CD8-positive, alpha-beta memory T cell (primary cell): ENCODE data around the gene ZNF418. TPM values are rescaled to one million over a fixed set of nuclear protein-coding genes. Genes with fewer than 3 reads are reported as not detected.

Experiments used
- CTCF ChIA-PET: fragments of 350-600 bp; sonication (Branson Sonifier 250); formaldehyde crosslinking; loops from one replicate; lab custom pipeline; 2021; ENCODE audit warnings: antibody characterized with exemption; lab: Charles Lee
- POLR2A ChIA-PET: fragments of 350-600 bp; sonication (Branson Sonifier 250); formaldehyde crosslinking; loops from one replicate; lab custom pipeline; 2021; ENCODE audit warnings: antibody characterized with exemption; lab: Charles Lee
- DNase-seq, 5 donors: peaks; one replicate each; pipeline versions ENCODE4 v3.0.0 to v3.0.0-alpha.2; 2020 to 2022; ENCODE audit warnings: mixed read lengths in 1 of 5
- H3K27ac ChIP-seq: one replicate; pipeline ENCODE4 v1.7.0; 2013; ENCODE audit warnings: low read depth, mild to moderate bottlenecking, low read length, moderate library complexity
- H3K27me3 ChIP-seq: 2 replicates; pipeline ENCODE4 v1.7.0; 2013; ENCODE audit warnings: low read length, mild to moderate bottlenecking; ENCODE audit not compliant: insufficient read depth, poor library complexity, severe bottlenecking
- H3K36me3 ChIP-seq: 2 replicates; pipeline ENCODE4 v1.7.0; 2013; ENCODE audit warnings: mild to moderate bottlenecking, low read length, moderate library complexity; ENCODE audit not compliant: insufficient read depth
- H3K4me1 ChIP-seq: 2 replicates; pipeline ENCODE4 v1.7.0; 2013; ENCODE audit warnings: mild to moderate bottlenecking, low read length, moderate library complexity; ENCODE audit not compliant: insufficient read depth
- H3K4me3 ChIP-seq: 2 replicates; pipeline ENCODE4 v1.7.0; 2013; ENCODE audit warnings: mild to moderate bottlenecking, low read length
- H3K9me3 ChIP-seq: 2 replicates; pipeline ENCODE4 v1.7.0; 2013; ENCODE audit warnings: mild to moderate bottlenecking, low read length
- H3K27ac Mint-ChIP-seq, 8 donors: one replicate each; pipeline ENCODE4 v1.8.0; 2020 to 2021; ENCODE audit warnings: mixed read lengths in 8 of 8, mild to moderate bottlenecking in 6 of 8, inconsistent platforms in 3 of 8, moderate library complexity in 3 of 8
- H3K27me3 Mint-ChIP-seq, 2 donors: one replicate each; pipeline ENCODE4 v1.8.0; 2020 to 2021; ENCODE audit warnings: mixed read lengths in 2 of 2, mild to moderate bottlenecking in 1 of 2, moderate library complexity in 1 of 2
- H3K36me3 Mint-ChIP-seq, 3 donors: one replicate each; pipeline ENCODE4 v1.8.0; 2020 to 2021; ENCODE audit warnings: mixed read lengths in 3 of 3, inconsistent platforms in 1 of 3, mild to moderate bottlenecking in 1 of 3
- H3K4me1 Mint-ChIP-seq, 3 donors: one replicate each; pipeline ENCODE4 v1.8.0; 2020 to 2021; ENCODE audit warnings: mixed read lengths in 3 of 3, inconsistent platforms in 1 of 3, mild to moderate bottlenecking in 1 of 3
- H3K4me3 Mint-ChIP-seq, 7 donors: one replicate each; pipeline ENCODE4 v1.8.0; 2020 to 2021; ENCODE audit warnings: mixed read lengths in 7 of 7, mild to moderate bottlenecking in 6 of 7, moderate library complexity in 4 of 7, inconsistent platforms in 2 of 7
- H3K9me3 Mint-ChIP-seq, 5 donors: one replicate each; pipeline ENCODE4 v1.8.0; 2020 to 2022; ENCODE audit warnings: mixed read lengths in 5 of 5, mild to moderate bottlenecking in 3 of 5, moderate library complexity in 2 of 5, inconsistent platforms in 1 of 5
- polyA plus RNA-seq: library from polyadenylated mRNA; unstranded; fragments of 300-500 nt; fragmentation: Illumina TruSeq; gene quantifications from one replicate; pipeline ENCODE4 v1.2.3, GENCODE V29; 2021
- total RNA-seq, 2 experiments: library from RNA; stranded (reverse); gene quantifications; one replicate each; pipeline ENCODE4 v1.2.3, GENCODE V29; 2021

ZNF418 gene
- total and polyA plus RNA-seq, 3 experiments from 2014 or later = 3.3 to 6.7 (median 5.1) TPM

- peaks cover 19 to 27% (median 25%) of the 10 kb centered on the region in 3 donors for H3K4me1 Mint-ChIP-seq
- no peak for DNase-seq
- no peak overlapping the region for H3K27ac Mint-ChIP-seq
- Histone ChIP-seq H3K27me3 (no peaks in the 10 kb centered on the region), H3K27ac (no peak overlapping the region), H3K9me3 (no peaks in the 10 kb centered on the region), H3K4me1 (peaks cover 11% of the 10 kb centered on the region), H3K4me3 (no peak overlapping the region), H3K36me3 (peaks cover under 1% of the 10 kb centered on the region)
- H3K4me3 Mint-ChIP-seq = no peak overlapping the region
- ChIA-PET POLR2A (no interaction called here), CTCF (no interaction called here)
- H3K27me3 Mint-ChIP-seq = peaks cover 4 to 5% of the 10 kb centered on the region in 2 donors
- peaks cover 15 to 61% (median 36%) of the 10 kb centered on the region in 5 donors for H3K9me3 Mint-ChIP-seq
- H3K36me3 Mint-ChIP-seq = peaks cover 20 to 39% (median 27%) of the 10 kb centered on the region in 3 donors
These were observed 14.1 kb upstream of the ZNF418 start for GRCh38 chr19:57949296-57949695.

DNA sequence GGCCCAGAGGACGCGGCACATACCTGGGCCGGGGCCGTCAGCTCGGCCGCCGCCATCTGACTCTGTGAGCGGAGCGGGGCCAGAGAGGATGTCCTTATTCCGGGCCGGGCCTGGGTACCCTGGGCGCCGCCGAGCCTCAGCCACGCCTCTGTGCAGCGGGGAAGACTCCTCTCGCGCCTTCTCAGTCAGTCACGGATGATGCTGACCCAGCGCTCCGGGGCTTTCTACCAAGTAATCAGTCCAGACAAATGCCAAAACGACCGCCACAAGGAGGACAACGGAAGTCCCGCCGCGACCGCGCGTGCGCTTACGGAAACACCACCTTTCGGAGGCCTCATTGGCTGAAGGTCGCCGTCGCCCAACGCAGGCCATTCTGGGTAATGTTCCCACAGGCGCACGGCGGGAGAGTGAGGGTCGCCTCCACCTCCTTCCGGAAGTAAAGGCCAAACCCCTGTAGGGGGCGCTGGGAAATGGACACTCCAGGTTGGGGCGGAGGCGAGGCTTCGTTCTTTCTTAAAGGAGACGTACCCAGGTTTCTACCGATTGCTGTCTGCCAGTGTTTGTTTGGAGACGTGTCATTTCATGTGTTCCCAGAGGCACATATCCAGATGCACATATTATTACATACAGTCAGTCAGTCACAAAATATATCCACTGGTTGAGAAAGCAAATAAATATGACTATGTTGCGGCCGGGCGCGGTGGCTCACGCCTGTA is 12.4 kb upstream of the ZNF418 start, which contains the start of gene ZNF256:
Gene ZNF256 (minus strand): TSS at position 288 of the 716 bp plus-strand sequence. CDS start 232 bp downstream, at position 56.
- peak within 1 kb of the TSS; percentile 75 for H3K4me3 ChIP-seq
- no peaks in the 10 kb centered on the region for H3K27me3 ChIP-seq
- H3K4me1 ChIP-seq = peaks cover 11% of the 10 kb centered on the region
- peak within 1 kb of the TSS; percentile 64 for H3K27ac ChIP-seq
- CTCF ChIA-PET = no interaction called here
- Mint-ChIP-seq H3K4me3 (peak within 1 kb of the TSS; percentile 93 to 97 (median 96)), H3K27ac (peak within 1 kb of the TSS; percentile 77 to 96 (median 94)), H3K9me3 (peaks cover 25 to 64% (median 47%) of the 10 kb centered on the region in 5 donors), H3K27me3 (peaks cover 0 to 3% of the 10 kb centered on the region in 2 donors), H3K36me3 (peaks cover 37 to 51% (median 44%) of the 10 kb centered on the region in 3 donors), H3K4me1 (peaks cover 19 to 31% (median 25%) of the 10 kb centered on the region in 3 donors)
- POLR2A ChIA-PET = interaction anchor here (0.6 kb wide), 1 partner anchor 238 kb away, joined by 4 read pairs; the partner anchor contains the start of gene ZNF154
- DNase-seq = peak; percentile 72 to 91 (median 82)
- peaks cover 17% of the 10 kb centered on the region for H3K36me3 ChIP-seq
- H3K9me3 ChIP-seq = peaks cover 15% of the 10 kb centered on the region

- H3K36me3 Mint-ChIP-seq = peaks cover 42 to 57% (median 49%) of the 10 kb centered on the region in 3 donors
- peak overlapping the region in 7 of 8 donors; percentile 20 to 96 (median 88) for H3K27ac Mint-ChIP-seq
- Histone ChIP-seq H3K4me1 (peaks cover 11% of the 10 kb centered on the region), H3K9me3 (peaks cover 21% of the 10 kb centered on the region), H3K27me3 (no peaks in the 10 kb centered on the region), H3K36me3 (peaks cover 22% of the 10 kb centered on the region), H3K27ac (peak overlapping the region; percentile 64), H3K4me3 (peak overlapping the region; percentile 75)
- H3K9me3 Mint-ChIP-seq = peaks cover 30 to 66% (median 52%) of the 10 kb centered on the region in 5 donors
- POLR2A ChIA-PET = no interaction called here
- CTCF ChIA-PET = no interaction called here
- peak overlapping the region; percentile 93 to 97 (median 96) for H3K4me3 Mint-ChIP-seq
- no peak for DNase-seq
- peaks cover 19 to 31% (median 25%) of the 10 kb centered on the region in 3 donors for H3K4me1 Mint-ChIP-seq
- peaks cover 0 to 3% of the 10 kb centered on the region in 2 donors for H3K27me3 Mint-ChIP-seq
These were observed 11.9 kb upstream of the ZNF418 start for GRCh38 chr19:57947088-57947418.

GRCh38 chr19:57946316-57946715 is 11.1 kb upstream of the ZNF418 start:
- peaks cover 36 to 68% (median 54%) of the 10 kb centered on the region in 5 donors for H3K9me3 Mint-ChIP-seq
- peak overlapping the region; percentile 75 for H3K4me3 ChIP-seq
- peaks cover 19 to 31% (median 25%) of the 10 kb centered on the region in 3 donors for H3K4me1 Mint-ChIP-seq
- ChIA-PET POLR2A (no interaction called here), CTCF (no interaction called here)
- H3K27ac ChIP-seq = no peak overlapping the region
- H3K36me3 Mint-ChIP-seq = peaks cover 50 to 58% (median 57%) of the 10 kb centered on the region in 3 donors
- peaks cover 11% of the 10 kb centered on the region for H3K4me1 ChIP-seq
- DNase-seq = no peak
- no peaks in the 10 kb centered on the region for H3K27me3 ChIP-seq
- peaks cover 30% of the 10 kb centered on the region for H3K36me3 ChIP-seq
- peaks cover 0 to 3% of the 10 kb centered on the region in 2 donors for H3K27me3 Mint-ChIP-seq
- peak overlapping the region; percentile 77 to 97 (median 96) for H3K4me3 Mint-ChIP-seq
- peak overlapping the region in 6 of 8 donors; percentile 20 to 94 (median 71) for H3K27ac Mint-ChIP-seq
- peaks cover 28% of the 10 kb centered on the region for H3K9me3 ChIP-seq

DNA sequence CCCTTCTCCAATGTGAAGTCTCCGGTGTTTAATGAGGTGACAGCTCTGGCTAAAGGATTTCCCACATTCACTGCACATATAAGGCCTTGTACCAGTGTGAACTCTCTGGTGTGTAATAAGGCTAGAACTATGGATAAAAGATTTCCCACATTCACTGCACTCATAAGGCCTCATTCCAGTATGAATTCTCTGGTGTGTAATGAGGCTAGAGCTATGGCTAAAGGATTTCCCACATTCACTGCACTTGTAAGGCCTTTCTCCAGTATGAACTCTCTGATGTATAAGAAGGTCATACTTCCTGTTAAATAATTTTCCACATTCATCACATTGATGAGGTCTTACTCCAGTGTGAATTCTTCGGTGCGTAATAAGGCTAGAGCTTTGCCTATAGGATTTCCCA is 6.4 kb upstream of the ZNF418 start:
- Mint-ChIP-seq H3K27ac (no peak overlapping the region), H3K9me3 (peaks cover 42 to 96% (median 84%) of the 10 kb centered on the region in 5 donors), H3K36me3 (peaks cover 63 to 90% (median 82%) of the 10 kb centered on the region in 3 donors), H3K27me3 (no peaks in the 10 kb centered on the region), H3K4me1 (peaks cover 10 to 20% (median 15%) of the 10 kb centered on the region in 3 donors), H3K4me3 (no peak overlapping the region)
- H3K4me1 ChIP-seq = peaks cover 7% of the 10 kb centered on the region
- no peak for DNase-seq
- H3K4me3 ChIP-seq = no peak overlapping the region
- POLR2A ChIA-PET = no interaction called here
- peaks cover 36% of the 10 kb centered on the region for H3K36me3 ChIP-seq
- H3K27ac ChIP-seq = no peak overlapping the region
- CTCF ChIA-PET = no interaction called here
- H3K9me3 ChIP-seq = peaks cover 40% of the 10 kb centered on the region
- H3K27me3 ChIP-seq = no peaks in the 10 kb centered on the region

DNA sequence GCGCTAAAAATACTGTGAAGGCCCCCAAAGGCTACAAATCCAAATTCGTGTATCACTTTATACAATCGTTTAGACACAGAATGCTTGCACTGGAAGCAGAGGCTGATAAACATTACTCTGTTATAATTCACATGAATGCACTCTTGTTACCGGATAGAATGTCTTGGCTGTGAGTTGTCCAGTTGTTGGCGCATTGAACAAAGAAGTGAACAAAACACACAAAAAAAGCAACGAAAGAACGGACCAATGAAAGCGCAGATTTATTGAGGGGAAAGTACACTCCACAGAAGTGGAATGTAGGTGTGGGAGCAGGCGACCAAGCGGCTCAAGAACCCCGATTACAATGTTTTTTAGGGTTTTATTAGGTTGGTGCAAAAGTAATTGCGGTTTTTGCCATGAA is 529 bp upstream of the ZNF418 start:
- Histone ChIP-seq H3K9me3 (peaks cover 33% of the 10 kb centered on the region), H3K4me3 (peak overlapping the region; percentile 32), H3K4me1 (no peaks in the 10 kb centered on the region), H3K36me3 (peaks cover under 1% of the 10 kb centered on the region), H3K27ac (no peak overlapping the region), H3K27me3 (no peaks in the 10 kb centered on the region)
- peaks cover 21 to 93% (median 78%) of the 10 kb centered on the region in 5 donors for H3K9me3 Mint-ChIP-seq
- CTCF ChIA-PET = no interaction called here
- H3K36me3 Mint-ChIP-seq = peaks cover 26 to 58% (median 58%) of the 10 kb centered on the region in 3 donors
- POLR2A ChIA-PET = interaction anchor here (1.0 kb wide), 1 partner anchor 19 kb away, joined by 7 read pairs; the partner anchor contains the start of gene ZNF417
- no peaks in the 10 kb centered on the region for H3K27me3 Mint-ChIP-seq
- H3K4me3 Mint-ChIP-seq = peak overlapping the region in 2 of 7 donors; percentile 85 to 93
- peaks cover 0 to 21% (median 8%) of the 10 kb centered on the region in 3 donors for H3K4me1 Mint-ChIP-seq
- H3K27ac Mint-ChIP-seq = peak overlapping the region in 1 of 8 donors; percentile 89
- DNase-seq = no peak

GRCh38 chr19:57927587-57927986 is 7.6 kb downstream of the ZNF418 start:
- Mint-ChIP-seq H3K27me3 (no peaks in the 10 kb centered on the region), H3K27ac (no peak overlapping the region), H3K4me1 (no peaks in the 10 kb centered on the region), H3K36me3 (peaks cover 2 to 53% (median 38%) of the 10 kb centered on the region in 3 donors), H3K4me3 (no peak overlapping the region), H3K9me3 (peaks cover 16 to 77% (median 63%) of the 10 kb centered on the region in 5 donors)
- no peaks in the 10 kb centered on the region for H3K4me1 ChIP-seq
- no peaks in the 10 kb centered on the region for H3K36me3 ChIP-seq
- no peak overlapping the region for H3K4me3 ChIP-seq
- DNase-seq = no peak
- H3K27ac ChIP-seq = no peak overlapping the region
- peaks cover 34% of the 10 kb centered on the region for H3K9me3 ChIP-seq
- CTCF ChIA-PET = no interaction called here
- POLR2A ChIA-PET = no interaction called here
- H3K27me3 ChIP-seq = no peaks in the 10 kb centered on the region
